ENCODE measurements around the gene SRGAP2C.
"Not testable (repeated sequence)": the region's sequence is repeated elsewhere in the genome, so short reads cannot be mapped to it uniquely, and the experiment has no call there.

Gene SRGAP2C

DNA sequence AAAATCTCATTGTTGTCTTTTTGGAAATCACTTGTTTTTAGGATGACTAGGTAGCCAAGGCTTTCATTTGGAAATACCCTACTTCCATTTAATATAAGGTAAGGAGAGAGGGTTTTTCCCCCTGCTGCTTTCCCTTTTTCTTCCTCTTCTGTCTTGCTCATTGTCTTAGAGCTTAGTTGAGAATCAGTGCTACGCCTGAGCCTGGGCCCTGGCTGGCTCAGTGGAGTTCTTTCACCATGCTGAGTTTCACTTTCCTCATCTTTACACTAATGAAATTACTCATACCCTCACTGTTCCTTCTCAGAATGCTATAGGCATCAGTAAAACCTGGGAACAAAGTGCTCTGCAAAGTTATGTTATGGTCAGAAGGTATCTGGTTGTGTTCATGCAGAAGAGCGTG is 154.8 kb downstream of the SRGAP2C start:
- not testable (repeated sequence) for DNase-seq

DNA sequence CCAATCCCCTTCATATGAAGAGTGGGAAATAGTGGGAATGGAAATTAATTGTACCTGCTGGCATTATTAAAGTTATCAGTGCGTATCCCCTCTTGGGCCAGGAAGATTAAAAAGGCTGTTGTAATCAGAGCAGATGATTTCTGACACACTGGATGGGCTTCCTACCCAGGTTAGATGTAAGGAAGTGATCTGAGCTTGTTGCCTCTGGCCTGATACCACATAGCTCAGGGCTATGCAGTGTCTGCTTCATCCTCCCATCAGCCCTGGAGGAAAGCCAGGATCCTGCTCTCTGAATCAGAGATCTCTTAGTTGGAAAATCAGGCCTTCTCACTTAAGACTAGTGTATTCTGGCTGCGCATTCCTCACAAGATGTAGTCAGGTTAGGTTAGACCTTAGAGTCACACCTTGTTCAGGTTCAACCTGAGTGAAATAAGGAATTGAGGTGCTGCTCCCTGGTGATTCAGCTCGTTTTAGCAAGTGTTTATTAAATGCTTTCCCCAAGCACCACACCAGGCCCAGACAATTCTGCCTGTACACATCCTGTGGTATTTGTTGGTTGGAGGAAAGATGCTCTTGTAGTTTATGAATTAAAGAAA is 158.6 kb downstream of the SRGAP2C start:
- DNase-seq: peak in 1 of 3 donors; percentile 17

DNA sequence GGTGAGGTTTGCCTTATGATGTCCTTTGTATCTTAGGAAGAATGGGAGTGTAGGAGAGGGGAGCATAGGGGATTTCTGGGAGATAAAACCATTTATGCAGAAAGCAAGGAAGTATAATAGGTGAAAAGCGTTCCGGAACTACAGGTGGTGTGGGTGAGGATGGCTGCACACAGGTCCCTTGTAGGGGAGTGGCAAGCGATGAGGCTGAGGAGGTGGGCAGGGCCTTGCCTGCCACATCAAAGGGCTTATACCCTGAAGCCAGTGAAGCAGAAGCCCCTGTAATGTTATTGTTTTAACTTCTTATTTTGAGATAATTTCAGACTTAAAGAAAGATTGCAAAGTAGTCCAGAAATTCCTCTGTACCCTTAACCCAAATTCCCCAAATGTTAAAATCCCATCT is 159.6 kb downstream of the SRGAP2C start:
- not testable (repeated sequence) for DNase-seq

DNA sequence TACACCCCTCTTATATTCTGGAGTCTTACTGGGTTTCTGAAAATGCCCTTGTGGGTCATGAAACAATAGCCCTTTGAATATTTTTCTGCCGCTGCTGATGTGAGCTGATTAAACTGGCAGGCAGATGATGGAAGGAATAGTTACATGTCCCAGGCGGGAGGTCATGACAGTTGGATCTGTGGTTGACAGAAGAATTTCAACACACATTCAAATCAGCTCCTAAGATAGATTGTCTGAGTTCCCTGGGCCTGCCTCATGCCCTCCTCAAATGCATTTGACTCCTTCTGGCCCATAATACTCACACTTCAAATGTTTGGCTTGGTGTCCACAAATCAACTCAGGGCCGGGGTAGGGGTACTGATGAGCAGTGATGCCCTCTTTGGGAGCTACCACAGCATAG is 161.9 kb downstream of the SRGAP2C start:
- not testable (repeated sequence) for DNase-seq

DNA sequence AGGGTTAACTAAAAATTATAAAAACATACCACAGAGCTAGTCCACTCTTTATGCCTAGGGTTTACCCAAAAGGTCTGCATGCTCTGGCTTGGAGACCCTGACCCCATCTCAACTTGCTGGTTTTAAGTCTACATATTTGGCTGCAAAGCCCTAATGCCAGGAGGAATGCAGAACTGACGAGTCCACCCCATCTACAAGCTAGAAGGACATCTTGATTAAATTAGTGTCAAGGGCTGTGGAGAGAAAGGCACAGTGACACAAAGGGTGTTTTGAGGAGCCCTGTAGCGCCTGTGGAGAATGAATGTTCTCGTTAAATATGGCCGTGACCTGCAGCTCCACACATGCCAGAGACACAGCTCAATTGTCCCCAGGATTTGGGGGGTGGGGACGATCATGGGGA is 162.7 kb downstream of the SRGAP2C start:
- not testable (repeated sequence) for DNase-seq

DNA sequence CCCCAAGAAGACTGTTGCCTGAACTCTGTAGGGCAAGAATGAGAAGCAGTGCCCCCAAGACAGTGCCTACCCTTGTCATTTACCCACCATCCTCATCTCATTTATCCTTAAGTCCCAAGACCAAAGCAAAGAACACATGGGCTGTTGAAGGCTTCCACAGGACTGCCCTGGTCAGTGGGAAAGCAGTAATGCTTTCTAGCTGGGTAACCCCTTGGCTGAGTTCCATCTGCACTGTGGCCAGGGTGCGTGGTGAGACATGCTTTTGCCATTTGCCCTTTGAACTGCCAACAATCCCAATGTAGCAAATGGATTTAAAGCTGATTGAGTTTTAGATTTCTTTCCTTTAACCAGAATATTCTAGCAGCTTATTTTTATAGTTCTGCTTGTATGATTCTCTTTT is 163.3 kb downstream of the SRGAP2C start:
- DNase-seq: not testable (repeated sequence)

DNA sequence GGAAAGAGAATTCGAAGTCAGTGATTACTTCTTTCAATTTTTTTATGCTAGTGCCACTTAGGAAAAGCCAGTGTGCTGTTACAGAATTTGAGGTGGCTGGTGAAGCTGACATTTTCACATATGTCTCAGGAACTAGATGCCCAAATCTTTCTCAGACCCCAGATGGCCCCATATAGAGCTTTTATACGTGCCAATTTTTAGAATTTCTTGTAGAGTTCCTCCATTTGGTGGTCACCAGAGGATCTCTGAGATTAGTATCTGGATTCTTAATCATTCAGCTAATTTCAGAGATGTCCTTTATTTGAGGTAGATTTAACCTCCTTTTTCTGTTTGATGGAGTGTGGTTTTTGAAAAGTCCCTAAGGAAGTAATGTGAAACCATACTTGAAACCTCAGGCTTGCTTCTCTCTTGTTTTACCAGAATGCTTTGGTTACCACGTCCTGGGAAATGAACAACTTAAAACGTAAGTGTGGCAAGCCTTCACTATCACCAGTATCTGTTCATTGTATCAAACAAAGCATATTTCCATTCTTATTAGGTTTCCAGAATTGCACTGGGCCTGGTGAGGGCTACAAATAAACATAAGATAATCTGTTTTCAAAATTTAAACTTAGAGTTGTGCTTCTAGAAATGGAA is 164.7 kb downstream of the SRGAP2C start:
- not testable (repeated sequence) for DNase-seq

DNA sequence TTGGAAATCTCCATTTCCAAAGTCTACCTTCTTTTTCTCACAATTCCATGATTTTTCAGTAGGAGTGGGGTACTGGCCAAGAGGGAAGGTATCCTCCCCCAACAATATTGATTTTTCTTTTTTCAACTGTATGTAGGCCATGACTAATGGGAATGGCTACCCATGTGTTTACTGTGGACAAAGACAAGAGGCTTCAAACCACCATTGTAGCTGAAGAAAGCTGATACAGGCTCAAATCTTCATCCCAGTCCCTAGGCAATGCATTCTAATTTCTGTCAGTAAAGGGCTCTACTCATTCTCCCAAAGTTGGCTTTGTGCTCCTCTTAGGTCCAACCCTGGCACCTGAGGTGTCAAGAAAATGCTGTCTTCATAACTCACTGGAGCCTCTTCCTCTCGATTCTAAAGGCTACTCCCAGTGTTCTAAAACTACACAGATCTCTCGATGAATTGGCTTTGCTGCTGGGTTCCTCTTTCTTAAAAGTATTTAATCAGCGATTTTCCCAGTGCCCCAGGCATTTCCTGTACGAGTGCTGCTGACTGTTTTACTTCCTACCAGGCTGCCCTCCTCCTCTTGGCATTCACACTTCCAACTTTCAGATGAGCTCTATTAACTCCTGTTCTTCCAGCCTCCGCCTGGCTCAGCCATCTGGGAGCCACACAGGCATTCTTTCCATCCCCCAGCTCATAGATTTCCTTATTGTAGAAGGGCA is 171.1 kb downstream of the SRGAP2C start:
- not testable (repeated sequence) for DNase-seq

DNA sequence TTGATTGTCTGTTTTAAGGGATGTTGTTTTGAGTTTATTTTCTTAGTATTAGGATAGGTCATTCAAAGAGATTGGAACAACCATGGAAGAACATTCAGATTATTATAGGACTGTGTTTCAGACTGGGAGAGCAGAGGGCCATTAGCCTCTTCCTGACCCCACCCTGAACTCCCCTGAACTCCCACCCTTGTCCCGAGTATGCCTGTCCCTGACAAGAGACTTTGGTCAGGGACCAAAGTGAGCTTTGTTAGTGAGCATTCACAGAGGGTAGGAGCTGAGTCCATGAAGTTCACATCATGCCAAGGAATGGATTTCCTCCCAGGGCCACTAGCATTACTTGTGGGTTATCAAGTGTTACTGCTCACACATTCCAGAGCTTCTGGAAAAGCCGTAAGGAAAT is 172.0 kb downstream of the SRGAP2C start:
- DNase-seq: not testable (repeated sequence)

DNA sequence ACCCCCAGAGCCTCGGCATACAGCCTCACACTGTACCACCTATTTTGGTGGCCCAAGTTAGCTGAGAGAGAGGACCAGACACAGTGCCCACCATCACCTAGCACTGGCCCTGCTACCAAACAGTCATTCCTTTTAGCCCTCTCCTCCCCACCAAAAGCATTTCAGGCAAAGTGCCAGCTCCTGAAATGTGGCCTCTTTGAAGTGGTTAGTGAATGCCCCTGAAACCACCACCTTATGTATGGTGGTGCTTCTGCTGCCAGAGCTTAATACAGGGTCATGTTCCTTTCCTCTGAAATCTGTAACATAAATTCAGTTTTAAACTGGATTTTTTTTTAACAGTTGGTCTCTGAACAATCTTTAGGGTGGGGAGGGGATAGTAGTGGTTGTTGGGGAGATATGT is 175.8 kb downstream of the SRGAP2C start:
- DNase-seq: not testable (repeated sequence)

DNA sequence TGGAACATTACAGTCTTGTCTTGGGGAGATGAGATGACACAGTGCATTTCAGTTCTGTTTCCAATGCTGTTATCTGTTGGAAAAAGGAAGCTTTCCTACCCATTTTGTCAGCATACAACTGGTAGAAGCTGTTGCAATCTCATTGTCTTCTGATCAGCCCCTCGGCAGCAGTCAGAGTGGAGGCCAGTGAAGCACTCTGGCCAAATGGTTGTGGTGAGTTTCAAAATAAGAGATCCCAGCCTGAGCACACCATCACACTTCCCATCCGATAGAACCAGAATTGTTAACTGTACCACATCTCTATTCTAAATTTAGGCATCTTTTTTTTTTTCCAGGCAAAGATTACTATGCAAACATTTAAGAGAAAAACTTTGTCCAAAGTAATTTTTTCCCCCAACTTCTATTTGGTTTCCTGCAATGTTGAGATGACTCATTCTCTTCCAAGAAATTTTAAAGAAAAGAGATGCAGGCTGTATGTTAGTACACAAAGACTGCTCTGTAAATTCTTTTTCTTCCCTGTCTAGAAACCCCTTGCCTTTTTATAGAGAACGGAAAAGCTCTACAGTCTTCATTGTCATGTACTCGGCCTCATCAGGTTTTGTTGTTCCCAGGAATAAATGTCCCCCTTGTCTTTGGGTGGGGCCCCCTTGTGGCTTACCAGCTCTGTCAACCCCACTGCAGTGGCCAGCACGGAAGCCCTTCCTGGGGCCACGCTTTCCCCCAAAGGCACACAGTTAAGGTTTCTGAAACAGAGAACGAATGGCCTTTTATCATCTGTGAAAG is 176.9 kb downstream of the SRGAP2C start:
- DNase-seq: not testable (repeated sequence)

DNA sequence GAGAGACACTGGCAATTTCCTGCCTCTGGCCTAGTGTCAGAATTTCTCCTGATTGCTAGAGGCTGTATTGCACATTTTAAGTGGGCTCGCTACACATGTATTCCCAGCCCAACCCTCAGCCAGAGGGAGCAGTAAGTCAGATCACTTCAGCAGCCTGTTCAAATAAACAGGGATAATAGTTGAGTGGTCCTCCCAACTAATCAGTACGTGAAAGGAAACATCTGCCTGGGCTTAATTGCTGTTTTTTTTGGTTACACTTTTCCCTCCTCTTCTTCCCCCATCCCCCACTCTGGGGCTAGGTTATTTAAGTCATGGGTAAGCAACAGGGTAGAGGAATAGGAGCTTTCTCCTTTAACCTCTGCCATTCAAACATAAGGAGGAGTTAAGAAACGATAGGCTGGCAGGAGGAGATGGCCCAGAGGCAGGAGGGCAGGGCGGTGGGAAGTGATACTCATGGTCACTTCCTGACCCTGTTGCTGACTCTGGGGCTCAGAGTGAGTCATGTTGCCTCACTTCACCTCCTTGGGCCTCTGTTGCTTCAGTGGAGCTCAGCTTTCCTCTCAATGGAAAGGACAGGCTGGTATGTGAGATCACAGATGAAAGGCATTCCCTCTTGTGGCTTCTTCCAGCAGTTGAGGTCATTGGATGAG is 177.6 kb downstream of the SRGAP2C start:
- not testable (repeated sequence) for DNase-seq

DNA sequence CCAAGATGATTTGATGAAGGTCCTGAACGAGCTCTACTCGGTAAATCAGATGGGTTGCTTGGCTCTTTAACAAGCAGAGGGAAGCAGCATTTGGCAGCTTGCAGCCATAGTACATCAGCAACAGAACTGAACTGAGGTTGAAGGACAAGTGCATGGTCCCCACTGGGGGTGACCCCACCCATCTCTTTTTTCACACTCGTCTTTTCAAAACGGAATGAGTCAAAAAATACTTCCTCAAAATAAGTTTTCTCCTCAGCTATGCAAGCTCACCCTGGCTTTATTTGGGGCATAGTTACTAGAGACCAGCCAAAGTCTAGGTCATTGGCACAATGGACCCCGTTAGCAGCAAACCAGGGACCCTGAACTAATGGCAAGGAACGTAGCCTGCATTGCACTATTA is 180.5 kb downstream of the SRGAP2C start:
- peak in 1 of 3 donors; percentile 16 for DNase-seq

DNA sequence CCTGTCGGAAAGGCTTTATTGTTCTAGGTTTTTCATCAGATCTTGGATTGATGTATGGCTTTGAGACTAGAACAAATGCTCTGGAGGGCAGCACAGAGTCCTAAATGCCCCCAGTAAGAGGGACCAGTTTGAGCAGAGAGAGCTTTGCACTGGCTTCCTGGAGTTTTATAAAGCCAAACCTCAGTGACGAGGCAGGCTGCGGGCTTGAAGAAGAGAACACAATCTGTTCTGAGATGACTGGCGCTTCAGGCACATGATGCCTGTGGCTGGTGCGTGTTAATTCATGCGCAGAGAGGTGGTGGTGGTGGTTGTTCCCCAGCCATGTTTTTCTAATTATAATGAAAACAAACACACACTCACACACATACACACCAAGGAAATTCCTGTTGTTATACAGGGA is 180.9 kb downstream of the SRGAP2C start:
- peak in 2 of 3 donors; percentile 18 to 28 for DNase-seq

DNA sequence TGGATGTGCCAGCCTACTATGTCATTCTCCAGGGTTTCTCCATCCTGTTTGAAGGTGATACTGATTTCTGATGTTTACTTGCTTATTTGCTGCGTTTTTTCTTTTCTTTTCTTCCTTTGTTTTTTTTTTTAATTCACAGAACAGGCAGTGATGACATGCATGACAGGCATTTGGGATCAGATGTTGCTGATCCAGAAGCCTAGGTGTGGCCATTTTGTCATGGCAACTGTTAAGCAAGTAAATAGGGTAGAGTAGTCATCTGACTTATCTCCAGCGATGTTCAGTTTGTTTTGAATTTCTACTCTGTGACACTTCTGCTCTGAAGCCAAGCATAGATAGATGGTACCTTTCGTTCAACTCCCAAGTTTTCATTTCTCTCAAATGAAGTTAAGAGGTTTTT is 181.4 kb downstream of the SRGAP2C start:
- DNase-seq: not testable (repeated sequence)

DNA sequence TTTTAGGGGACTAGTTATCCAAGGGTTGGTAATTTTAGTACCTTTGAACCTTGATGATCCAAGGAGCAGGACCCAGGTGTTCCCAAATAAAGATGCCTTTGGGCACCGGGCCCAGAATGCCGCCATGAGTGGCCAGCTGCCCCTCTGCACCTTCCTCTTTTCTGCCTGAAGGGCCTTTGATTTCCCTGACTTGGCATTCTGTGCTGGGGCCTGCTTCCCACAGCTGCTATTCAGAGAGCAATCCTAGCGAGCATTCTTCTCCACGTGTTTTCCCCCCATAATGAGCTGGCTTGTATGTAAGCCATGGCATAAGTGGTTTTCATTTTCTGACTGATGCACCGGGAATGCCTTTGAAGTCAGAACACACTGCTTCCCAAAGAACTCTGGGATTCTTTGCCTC is 184.1 kb downstream of the SRGAP2C start:
- not testable (repeated sequence) for DNase-seq

DNA sequence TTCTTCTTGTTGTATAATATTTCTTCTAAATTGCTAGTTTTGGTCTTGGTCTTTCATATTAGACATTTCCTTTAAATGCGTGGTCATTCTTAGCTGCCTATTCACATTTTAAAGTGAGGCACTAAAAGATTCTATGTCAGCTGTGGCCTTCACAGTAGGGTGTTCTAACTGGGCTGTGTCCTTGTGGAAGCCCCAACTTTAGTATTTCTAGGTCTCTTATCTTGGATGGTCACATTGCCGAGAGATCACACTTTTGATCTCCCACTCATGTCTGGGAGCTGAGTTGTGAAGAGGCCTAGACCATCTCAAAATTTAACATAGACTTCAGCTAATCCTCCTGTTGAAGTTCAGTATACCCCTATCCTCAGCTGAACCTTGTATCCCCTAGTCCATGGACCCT is 185.2 kb downstream of the SRGAP2C start:
- DNase-seq: not testable (repeated sequence)

DNA sequence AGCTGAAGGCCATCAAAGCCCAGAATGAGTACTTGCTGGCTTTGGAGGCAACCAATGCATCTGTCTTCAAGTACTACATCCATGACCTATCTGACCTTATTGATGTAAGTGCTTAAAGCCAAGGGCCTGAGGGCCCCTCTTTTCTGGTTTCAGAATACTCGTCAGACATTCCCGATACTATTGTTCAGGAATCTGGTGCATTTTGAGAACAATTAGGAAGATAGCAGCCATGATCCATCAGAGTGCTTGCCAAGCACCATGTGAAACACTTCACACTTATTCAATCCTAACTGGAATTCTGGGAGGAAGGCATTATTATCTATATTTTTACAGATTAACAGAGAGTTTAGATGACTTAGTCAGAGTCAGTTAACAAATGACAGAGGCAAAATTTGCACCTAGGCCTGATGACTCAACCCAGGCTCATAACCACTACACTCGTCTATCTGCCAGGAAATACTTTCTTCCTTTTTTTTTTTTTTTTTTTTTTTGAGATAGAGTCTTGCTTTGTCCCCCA is 190.1 kb downstream of the SRGAP2C start:
- not testable (repeated sequence) for DNase-seq

DNA sequence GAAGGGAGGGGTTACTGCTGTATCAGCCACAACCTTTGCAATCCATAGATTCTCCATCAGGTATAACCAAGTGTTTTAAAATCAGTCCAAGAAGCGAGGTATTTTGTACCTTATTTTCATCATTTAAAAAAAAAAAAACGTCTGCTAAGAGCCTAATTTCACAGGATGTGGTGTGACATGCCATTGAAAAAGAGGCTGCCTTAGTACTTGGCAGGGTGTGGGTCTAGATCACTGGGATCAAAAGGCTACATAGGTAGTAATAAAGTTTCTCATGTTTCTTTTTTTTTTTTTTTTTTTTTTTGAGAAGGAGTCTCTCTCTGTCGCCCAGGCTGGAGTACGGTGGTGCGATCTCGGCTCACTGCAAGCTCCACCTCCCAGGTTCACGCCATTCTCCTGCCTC is 192.2 kb downstream of the SRGAP2C start:
- DNase-seq: not testable (repeated sequence)

DNA sequence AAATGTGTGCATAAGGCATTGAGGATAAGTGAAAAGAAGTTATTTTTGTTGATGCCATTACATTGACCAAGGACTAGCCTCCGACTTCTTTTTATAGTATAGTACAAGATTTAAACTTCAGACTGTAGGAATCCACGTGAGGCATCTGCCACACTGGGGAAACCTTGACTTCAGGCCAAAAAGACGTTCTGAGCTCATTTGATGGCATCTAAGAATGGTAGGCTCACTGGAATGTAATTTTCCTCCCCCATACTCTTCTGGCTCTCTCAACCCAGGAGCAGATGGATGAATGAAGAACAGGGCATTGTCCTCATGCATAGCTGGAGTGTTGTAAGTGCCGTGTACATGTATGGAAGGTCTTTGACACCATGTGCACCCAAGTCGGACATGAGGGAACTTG is 194.0 kb downstream of the SRGAP2C start:
- not testable (repeated sequence) for DNase-seq

DNA sequence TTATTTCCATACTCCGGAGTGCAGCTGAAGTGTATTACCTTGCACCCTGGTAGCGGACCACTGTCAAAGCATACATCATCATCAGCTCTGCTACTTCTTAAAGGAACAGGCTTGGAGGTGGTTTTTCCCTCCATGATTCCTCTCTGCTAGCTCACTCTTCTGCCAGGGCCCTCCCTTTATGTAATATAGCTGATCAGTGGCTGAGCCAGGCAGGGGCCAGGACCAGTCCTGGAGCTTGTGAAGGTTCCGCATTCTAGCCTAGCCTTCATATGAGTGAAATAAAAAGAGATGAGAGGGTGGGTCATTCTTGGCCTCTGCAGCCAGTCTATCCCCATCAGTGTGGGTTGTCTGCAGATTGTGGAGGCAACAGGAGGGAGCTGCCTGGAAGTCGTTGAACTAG is 200.0 kb downstream of the SRGAP2C start:
- DNase-seq: not testable (repeated sequence)

DNA sequence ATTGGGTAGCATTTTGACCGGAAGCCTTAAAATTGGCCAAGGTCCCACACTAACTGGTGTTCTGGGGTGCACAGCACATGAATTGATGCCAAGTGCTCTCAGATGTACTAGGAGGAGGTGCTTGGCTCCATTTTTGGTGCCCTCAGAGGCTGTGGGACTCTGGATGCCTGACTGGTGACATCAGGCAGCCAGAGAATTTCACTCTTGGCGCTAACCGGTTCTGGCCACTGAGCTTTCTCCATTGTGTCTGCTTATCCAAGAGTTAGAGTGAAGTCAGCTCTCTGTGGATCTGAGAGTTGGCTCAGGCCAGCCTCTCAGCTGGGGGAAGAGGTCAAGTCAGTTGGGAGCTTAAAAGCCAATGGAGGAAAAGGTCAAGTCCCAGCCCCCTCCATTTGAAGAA is 200.4 kb downstream of the SRGAP2C start:
- not testable (repeated sequence) for DNase-seq
